H9 (cell line): ENCODE results near the gene HLTF. TPM values are rescaled to one million over a fixed set of nuclear protein-coding genes. Genes with fewer than 3 reads are reported as not detected.

Experiments used
- DNase-seq: peaks from one replicate; pipeline ENCODE4 v3.0.0-alpha.2; 2017
- H2AFZ ChIP-seq: one replicate; pipeline ENCODE4 v1.6.1; 2013; ENCODE audit warnings: mild to moderate bottlenecking, low read length, control low read depth, moderate library complexity
- H2AK5ac ChIP-seq: 2 replicates; pipeline ENCODE4 v1.6.1; 2013; ENCODE audit warnings: low read length, control low read depth, mixed read lengths; ENCODE audit not compliant: insufficient read length
- H2BK120ac ChIP-seq: one replicate; pipeline ENCODE4 v1.6.1; 2013; ENCODE audit warnings: low read depth, mild to moderate bottlenecking, low read length, control low read depth, inconsistent platforms; ENCODE audit not compliant: poor library complexity, severe bottlenecking
- H2BK12ac ChIP-seq: 2 replicates; pipeline ENCODE4 v1.6.1; 2013; ENCODE audit warnings: low read length, control low read depth, mixed read lengths, low read depth; ENCODE audit not compliant: insufficient read length
- H2BK15ac ChIP-seq: 2 replicates; pipeline ENCODE4 v1.6.1; 2013; ENCODE audit warnings: low read depth, low read length, control low read depth
- H2BK20ac ChIP-seq: one replicate; pipeline ENCODE4 v1.6.1; 2013; ENCODE audit warnings: low read depth, mild to moderate bottlenecking, low read length, control low read depth, inconsistent platforms; ENCODE audit not compliant: poor library complexity, severe bottlenecking
- H2BK5ac ChIP-seq: 2 replicates; pipeline ENCODE4 v1.6.1; 2013; ENCODE audit warnings: low read length, control low read depth, mixed read lengths; ENCODE audit not compliant: insufficient read length
- H3K14ac ChIP-seq: 2 replicates; pipeline ENCODE4 v1.6.1; 2013; ENCODE audit warnings: low read length, control low read depth; ENCODE audit not compliant: insufficient read depth
- H3K18ac ChIP-seq: 2 replicates; pipeline ENCODE4 v1.6.1; 2013; ENCODE audit warnings: low read depth, mild to moderate bottlenecking, mixed read lengths, low read length, control low read depth; ENCODE audit not compliant: insufficient read length
- H3K23ac ChIP-seq: 2 replicates; pipeline ENCODE4 v1.6.1; 2013; ENCODE audit warnings: low read length, control low read depth, mixed read lengths, low read depth; ENCODE audit not compliant: insufficient read length
- H3K23me2 ChIP-seq: 2 replicates; pipeline ENCODE4 v1.6.1; 2013; ENCODE audit warnings: low read depth, mild to moderate bottlenecking, mixed read lengths, low read length, control low read depth; ENCODE audit not compliant: insufficient read length, poor library complexity, severe bottlenecking
- H3K27ac ChIP-seq: 2 replicates; pipeline ENCODE4 v1.5.1; 2013; ENCODE audit warnings: low read length, control low read depth, mixed read lengths, low read depth; ENCODE audit not compliant: insufficient read length
- H3K27me3 ChIP-seq: 2 replicates; pipeline ENCODE4 v1.6.1; 2013; ENCODE audit warnings: low read length, control low read depth, inconsistent platforms; ENCODE audit not compliant: insufficient read depth
- H3K4ac ChIP-seq: 2 replicates; pipeline ENCODE4 v1.6.1; 2013; ENCODE audit warnings: low read depth, mild to moderate bottlenecking, control low read depth, inconsistent platforms, low read length, moderate library complexity
- H3K4me1 ChIP-seq: 2 replicates; pipeline ENCODE4 v1.6.1; 2013; ENCODE audit warnings: low read length, control low read depth, inconsistent platforms; ENCODE audit not compliant: insufficient read depth
- H3K4me2 ChIP-seq: 2 replicates; pipeline ENCODE4 v1.6.1; 2013; ENCODE audit warnings: low read length, control low read depth, mixed read lengths; ENCODE audit not compliant: insufficient read length, insufficient read depth
- H3K56ac ChIP-seq: 2 replicates; pipeline ENCODE4 v1.6.1; 2013; ENCODE audit warnings: low read depth, mild to moderate bottlenecking, mixed read lengths, low read length, control low read depth; ENCODE audit not compliant: insufficient read length
- H3K79me1 ChIP-seq: 2 replicates; pipeline ENCODE4 v1.6.1; 2013; ENCODE audit warnings: low read depth, mild to moderate bottlenecking, moderate library complexity, low read length, control low read depth, inconsistent platforms; ENCODE audit not compliant: insufficient read depth, poor library complexity, severe bottlenecking
- H3K79me2 ChIP-seq: 2 replicates; pipeline ENCODE4 v1.6.1; 2013; ENCODE audit warnings: low read length, control low read depth, inconsistent platforms; ENCODE audit not compliant: insufficient read depth
- H3K9ac ChIP-seq: 2 replicates; pipeline ENCODE4 v1.6.1; 2013; ENCODE audit warnings: low read length, control low read depth, mixed read lengths; ENCODE audit not compliant: insufficient read length; ENCODE audit errors: extremely low read depth
- H3K9me3 ChIP-seq: one replicate; pipeline ENCODE4 v1.6.1; 2013; ENCODE audit warnings: low read depth, low read length, inconsistent platforms; ENCODE audit not compliant: control insufficient read depth
- H3T11ph ChIP-seq: one replicate; pipeline ENCODE4 v1.6.1; 2013; ENCODE audit warnings: mild to moderate bottlenecking, low read length, control low read depth, inconsistent platforms
- H4K20me1 ChIP-seq: one replicate; pipeline ENCODE4 v1.6.1; 2013; ENCODE audit not compliant: control insufficient read depth, insufficient read length, insufficient read depth
- H4K5ac ChIP-seq: 2 replicates; pipeline ENCODE4 v1.6.1; 2013; ENCODE audit warnings: low read depth, mild to moderate bottlenecking, mixed read lengths, low read length, control low read depth; ENCODE audit not compliant: insufficient read length
- H4K8ac ChIP-seq: replicated peaks from 2 replicates; pipeline ENCODE4 v1.6.1; 2013; ENCODE audit warnings: low read length, control low read depth, mixed read lengths, low read depth; ENCODE audit not compliant: insufficient read length
- H4K91ac ChIP-seq: 2 replicates; pipeline ENCODE4 v1.6.1; 2013; ENCODE audit warnings: low read depth, mild to moderate bottlenecking, moderate library complexity, mixed read lengths, low read length, control low read depth; ENCODE audit not compliant: insufficient read length
- H3K27ac Mint-ChIP-seq, 3 experiments: 2 replicates in 2 of 3; 3 replicates in 1 of 3; pipeline ENCODE4 v1.8.0; 2020 to 2021; ENCODE audit warnings: mixed read lengths in 3 of 3, mild to moderate bottlenecking in 1 of 3, moderate library complexity in 1 of 3
- H3K27me3 Mint-ChIP-seq: 2 replicates; pipeline ENCODE4 v1.8.0; 2021; ENCODE audit warnings: low read depth, mild to moderate bottlenecking, moderate library complexity, mixed read lengths
- H3K36me3 Mint-ChIP-seq, 3 experiments: 2 replicates in 2 of 3; 3 replicates in 1 of 3; pipeline ENCODE4 v1.8.0; 2020 to 2021; ENCODE audit warnings: low read depth in 3 of 3, mixed read lengths in 3 of 3; ENCODE audit not compliant: insufficient read depth in 1 of 3
- H3K4me1 Mint-ChIP-seq, 2 experiments: 2 replicates each; pipeline ENCODE4 v1.8.0; 2020; ENCODE audit warnings: mixed read lengths in 2 of 2
- H3K4me3 Mint-ChIP-seq, 2 experiments: 2 replicates in 1 of 2; 3 replicates in 1 of 2; pipeline ENCODE4 v1.8.0; 2020 to 2021; ENCODE audit warnings: mild to moderate bottlenecking in 2 of 2, mixed read lengths in 2 of 2, moderate library complexity in 1 of 2
- H3K9me3 Mint-ChIP-seq, 2 experiments: 2 replicates in 1 of 2; 3 replicates in 1 of 2; pipeline ENCODE4 v1.8.0; 2020; ENCODE audit warnings: mild to moderate bottlenecking in 2 of 2, mixed read lengths in 2 of 2, moderate library complexity in 1 of 2
- WGBS: extraction: QIAGEN DNeasy Blood & Tissue Kit; methylation state at CpG from one replicate; pipeline ENCODE4 v1.1.7; 2013; ENCODE audit warnings: missing lambda C conversion rate, low lambda C conversion rate, mixed read lengths; ENCODE audit not compliant: insufficient read length; ENCODE audit errors: extremely low coverage; 5-methylcytosine and 5-hydroxymethylcytosine counted together
- total RNA-seq: library from RNA; stranded (reverse); gene quantifications from 2 replicates; pipeline ENCODE4 v1.2.1, GENCODE V29; 2021
- TF ChIP-seq, protein P1 (sequence below): fragments of 200-600 bp; sonication (generic); conservative IDR thresholded peaks from 3 replicates; pipeline ENCODE4 v1.8.0; 2021; ENCODE audit warnings: antibody characterized with exemption, mild to moderate bottlenecking

The HLTF gene
- total RNA-seq, 1 experiment from 2014 or later, result 41.5 TPM

GRCh38 chr3:149005416-149005815 lies 80.9 kb downstream of the HLTF start:
- DNase-seq, result no peak
- Histone ChIP-seq H3K56ac (no peak overlapping the region), H3K23me2 (no peaks in the 10 kb centered on the region), H3K79me1 (no peaks in the 10 kb centered on the region), H2BK20ac (no peak overlapping the region), H2AK5ac (no peak overlapping the region), H3K79me2 (no peaks in the 10 kb centered on the region), H3K23ac (no peak overlapping the region), H2BK120ac (no peak overlapping the region), H3K4me1 (peaks cover 6% of the 10 kb centered on the region; the same call in 1 of the 2 replicates), H3K27me3 (no peaks in the 10 kb centered on the region), H4K20me1 (no peaks in the 10 kb centered on the region), H3K9me3 (no peaks in the 10 kb centered on the region), H3K27ac (no peak overlapping the region), H2AFZ (no peak overlapping the region), H3K14ac (no peak overlapping the region), H3K4ac (no peak overlapping the region), H4K8ac (no peak overlapping the region), H4K5ac (no peak overlapping the region), H2BK15ac (no peak overlapping the region), H3K4me2 (no peak overlapping the region), H4K91ac (no peak overlapping the region), H3K9ac (no peak overlapping the region), H3K18ac (no peak overlapping the region), H2BK5ac (no peak overlapping the region), H3T11ph (no peak overlapping the region), H2BK12ac (no peak overlapping the region)
- H3K4me1 Mint-ChIP-seq, result peaks cover 18 to 19% of the 10 kb centered on the region in 2 experiments
- WGBS, result no CpG with 5 or more reads among the region's 1 CpG
- no peaks in the 10 kb centered on the region; a peak in 1 of 5 replicates for H3K9me3 Mint-ChIP-seq
- TF ChIP-seq, protein P1, sequence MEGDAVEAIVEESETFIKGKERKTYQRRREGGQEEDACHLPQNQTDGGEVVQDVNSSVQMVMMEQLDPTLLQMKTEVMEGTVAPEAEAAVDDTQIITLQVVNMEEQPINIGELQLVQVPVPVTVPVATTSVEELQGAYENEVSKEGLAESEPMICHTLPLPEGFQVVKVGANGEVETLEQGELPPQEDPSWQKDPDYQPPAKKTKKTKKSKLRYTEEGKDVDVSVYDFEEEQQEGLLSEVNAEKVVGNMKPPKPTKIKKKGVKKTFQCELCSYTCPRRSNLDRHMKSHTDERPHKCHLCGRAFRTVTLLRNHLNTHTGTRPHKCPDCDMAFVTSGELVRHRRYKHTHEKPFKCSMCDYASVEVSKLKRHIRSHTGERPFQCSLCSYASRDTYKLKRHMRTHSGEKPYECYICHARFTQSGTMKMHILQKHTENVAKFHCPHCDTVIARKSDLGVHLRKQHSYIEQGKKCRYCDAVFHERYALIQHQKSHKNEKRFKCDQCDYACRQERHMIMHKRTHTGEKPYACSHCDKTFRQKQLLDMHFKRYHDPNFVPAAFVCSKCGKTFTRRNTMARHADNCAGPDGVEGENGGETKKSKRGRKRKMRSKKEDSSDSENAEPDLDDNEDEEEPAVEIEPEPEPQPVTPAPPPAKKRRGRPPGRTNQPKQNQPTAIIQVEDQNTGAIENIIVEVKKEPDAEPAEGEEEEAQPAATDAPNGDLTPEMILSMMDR, result no peak
- H3K36me3 Mint-ChIP-seq, result peaks cover 4 to 21% (median 14%) of the 10 kb centered on the region in 3 experiments
- no peaks in the 10 kb centered on the region for H3K27me3 Mint-ChIP-seq
- no peak overlapping the region for H3K27ac Mint-ChIP-seq
- no peak overlapping the region for H3K4me3 Mint-ChIP-seq
